Measurements from ENCODE around the gene MZT1. TPM values are rescaled to one million over a fixed set of nuclear protein-coding genes. Genes with fewer than 3 reads are reported as not detected.

Gene MZT1
- total RNA-seq, 6 experiments from 2014 or later: 1.0 to 2.0 (median 1.9) TPM

GRCh38 chr13:72757792-72758535, 30.5 kb upstream of the MZT1 start:
- 73% methylated on average over 4 of the region's 4 CpGs for WGBS (ENCODE audit: insufficient coverage, low coverage, low lambda C conversion rate, missing lambda C conversion rate)
- Histone ChIP-seq H3K27ac (no peak overlapping the region), H3K4me1 (no peaks in the 10 kb centered on the region), H3K9me3 (no peaks in the 10 kb centered on the region), H3K4me3 (no peak overlapping the region), H3K27me3 (no peaks in the 10 kb centered on the region), H3K36me3 (peaks cover 7 to 73% (median 44%) of the 10 kb centered on the region in 4 donors)
- TF ChIP-seq POLR2A (IDR thresholded peaks at IDR 0.05): no peak
- TF ChIP-seq, protein P1, sequence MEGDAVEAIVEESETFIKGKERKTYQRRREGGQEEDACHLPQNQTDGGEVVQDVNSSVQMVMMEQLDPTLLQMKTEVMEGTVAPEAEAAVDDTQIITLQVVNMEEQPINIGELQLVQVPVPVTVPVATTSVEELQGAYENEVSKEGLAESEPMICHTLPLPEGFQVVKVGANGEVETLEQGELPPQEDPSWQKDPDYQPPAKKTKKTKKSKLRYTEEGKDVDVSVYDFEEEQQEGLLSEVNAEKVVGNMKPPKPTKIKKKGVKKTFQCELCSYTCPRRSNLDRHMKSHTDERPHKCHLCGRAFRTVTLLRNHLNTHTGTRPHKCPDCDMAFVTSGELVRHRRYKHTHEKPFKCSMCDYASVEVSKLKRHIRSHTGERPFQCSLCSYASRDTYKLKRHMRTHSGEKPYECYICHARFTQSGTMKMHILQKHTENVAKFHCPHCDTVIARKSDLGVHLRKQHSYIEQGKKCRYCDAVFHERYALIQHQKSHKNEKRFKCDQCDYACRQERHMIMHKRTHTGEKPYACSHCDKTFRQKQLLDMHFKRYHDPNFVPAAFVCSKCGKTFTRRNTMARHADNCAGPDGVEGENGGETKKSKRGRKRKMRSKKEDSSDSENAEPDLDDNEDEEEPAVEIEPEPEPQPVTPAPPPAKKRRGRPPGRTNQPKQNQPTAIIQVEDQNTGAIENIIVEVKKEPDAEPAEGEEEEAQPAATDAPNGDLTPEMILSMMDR (IDR thresholded peaks at IDR 0.05): no peak
- intact Hi-C loops (cut with DNase I): no loop called here
- ATAC-seq (no peak), DNase-seq (no peak)

GRCh38 chr13:72754111-72754510, 26.7 kb upstream of the MZT1 start:
- TF ChIP-seq, protein P1 (IDR thresholded peaks at IDR 0.05): no peak
- no peak for TF ChIP-seq POLR2A (IDR thresholded peaks at IDR 0.05)
- Histone ChIP-seq H3K36me3 (peaks cover 0 to 34% (median 15%) of the 10 kb centered on the region in 4 donors), H3K4me1 (no peaks in the 10 kb centered on the region), H3K27ac (no peak overlapping the region), H3K27me3 (no peaks in the 10 kb centered on the region), H3K9me3 (no peaks in the 10 kb centered on the region), H3K4me3 (no peak overlapping the region)
- intact Hi-C loops (cut with DNase I): no loop called here
- ATAC-seq (no peak), DNase-seq (no peak)
- 95% methylated on average over 4 of the region's 6 CpGs for WGBS (ENCODE audit: insufficient coverage, low coverage, low lambda C conversion rate, missing lambda C conversion rate)

DNA sequence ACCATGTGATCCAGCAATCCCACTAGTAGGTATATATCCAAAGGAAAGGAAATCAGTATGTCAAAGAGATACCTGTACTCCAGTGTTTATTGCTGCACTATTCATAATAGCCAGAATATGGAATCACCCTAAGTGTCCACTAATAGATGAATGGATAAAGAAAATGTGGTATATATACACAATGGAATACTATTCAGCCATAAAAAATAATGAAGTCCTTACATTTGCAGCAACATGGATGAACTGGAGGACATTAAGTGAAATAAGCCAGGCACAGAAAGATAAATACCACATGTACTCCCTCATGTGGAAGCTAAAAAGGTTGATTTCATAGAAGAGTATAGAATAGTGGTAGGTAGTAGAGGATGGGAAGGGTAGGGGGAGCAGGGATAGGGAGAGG, 23.8 kb upstream of the MZT1 start:
- Histone ChIP-seq H3K27me3 (no peaks in the 10 kb centered on the region), H3K4me3 (no peak overlapping the region), H3K9me3 (no peaks in the 10 kb centered on the region), H3K36me3 (peaks cover 0 to 23% (median 13%) of the 10 kb centered on the region in 4 donors), H3K4me1 (no peaks in the 10 kb centered on the region), H3K27ac (no peak overlapping the region)
- ATAC-seq: no peak
- intact Hi-C loops (cut with DNase I): no loop called here
- TF ChIP-seq POLR2A (IDR thresholded peaks at IDR 0.05): no peak
- TF ChIP-seq, protein P1 (IDR thresholded peaks at IDR 0.05): no peak
- no peak for DNase-seq

DNA sequence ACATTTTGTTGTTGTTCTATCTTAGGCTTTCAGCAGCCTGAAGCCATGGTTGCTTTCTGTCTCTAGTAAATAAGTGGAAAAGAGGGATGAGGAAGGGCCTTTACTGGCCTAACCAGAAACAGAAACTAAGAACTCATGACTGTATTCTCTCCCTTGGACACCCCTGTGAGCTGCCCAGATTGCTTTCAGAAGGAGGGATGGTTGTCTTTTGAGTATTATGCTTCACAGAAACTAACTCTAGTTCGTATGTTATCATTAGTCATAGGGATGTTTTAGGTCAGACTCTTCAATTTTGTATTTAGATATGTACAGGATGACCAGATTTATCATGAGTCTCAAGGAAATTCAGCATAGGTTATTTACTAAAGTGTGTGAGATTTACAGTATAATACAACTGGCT, 17.8 kb upstream of the MZT1 start:
- ATAC-seq: no peak
- DNase-seq: no peak
- Histone ChIP-seq H3K4me1 (no peaks in the 10 kb centered on the region), H3K36me3 (peaks cover 0 to 9% (median 4%) of the 10 kb centered on the region in 4 donors), H3K27ac (no peak overlapping the region), H3K27me3 (no peaks in the 10 kb centered on the region), H3K4me3 (no peak overlapping the region), H3K9me3 (no peaks in the 10 kb centered on the region)
- WGBS (ENCODE audit: insufficient coverage, low coverage, low lambda C conversion rate, missing lambda C conversion rate): 64% methylated on average over 1 of the region's 1 CpG
- TF ChIP-seq, protein P1 (IDR thresholded peaks at IDR 0.05): no peak
- TF ChIP-seq POLR2A (IDR thresholded peaks at IDR 0.05): no peak
- intact Hi-C loops (cut with DNase I): no loop called here

Measured in right lobe of liver (tissue), 6 donors.